OCI-LY3 (cell line): Measurements from ENCODE around the gene ANGEL1.

Experiments
- H2AFZ ChIP-seq: fragments of 200-600, 300-600 bp; shearing (Covaris generic); 2 replicates; pipeline ENCODE4 v1.6.0; 2014; ENCODE audit warnings: antibody characterized with exemption, low read depth, low read length
- H3K27ac ChIP-seq: fragments of 200-600, 300-600 bp; sonication (generic); 2 replicates; pipeline ENCODE4 v1.5.1; 2014; ENCODE audit warnings: mild to moderate bottlenecking, low read length, moderate library complexity, mixed read lengths
- H3K27me3 ChIP-seq: fragments of 200-600, 300-600 bp; sonication (generic); 2 replicates; pipeline ENCODE4 v1.6.1; 2014; ENCODE audit warnings: low read depth, low read length, mixed read lengths
- H3K36me3 ChIP-seq: fragments of 200-600, 300-600 bp; sonication (generic); replicated peaks from 2 replicates; pipeline ENCODE3; 2014; ENCODE audit warnings: low read depth, low read length, mixed read lengths
- H3K4me1 ChIP-seq: fragments of 300-600, 200-600 bp; sonication (generic); 2 replicates; pipeline ENCODE4 v1.6.1; 2014; ENCODE audit warnings: low read length, mixed read lengths
- H3K4me2 ChIP-seq: fragments of 200-600, 300-600 bp; sonication (generic); 2 replicates; pipeline ENCODE4 v1.6.1; 2014; ENCODE audit warnings: low read length, mixed read lengths
- H3K4me3 ChIP-seq: fragments of 300-600, 200-600 bp; sonication (generic); 2 replicates; pipeline ENCODE4 v1.5.1; 2014; ENCODE audit warnings: antibody characterized with exemption, mild to moderate bottlenecking, low read length, moderate library complexity
- H3K79me2 ChIP-seq: fragments of 300-600, 200-600 bp; shearing (Covaris generic); 2 replicates; pipeline ENCODE4 v1.6.1; 2014; ENCODE audit warnings: mild to moderate bottlenecking, low read length, mixed read lengths
- H3K9ac ChIP-seq: fragments of 300-600, 200-600 bp; shearing (Covaris generic); 2 replicates; pipeline ENCODE4 v1.6.0; 2014; ENCODE audit warnings: mild to moderate bottlenecking, low read length, moderate library complexity
- H3K9me3 ChIP-seq: fragments of 200-600, 300-600 bp; shearing (Covaris generic); 2 replicates; pipeline ENCODE4 v1.6.1; 2014; ENCODE audit warnings: low read length, mixed read lengths; ENCODE audit not compliant: insufficient read depth
- H4K20me1 ChIP-seq: fragments of 200-600, 300-600 bp; sonication (generic); 2 replicates; pipeline ENCODE4 v1.6.1; 2016; ENCODE audit warnings: low read length, mixed read lengths; ENCODE audit not compliant: insufficient read depth
- CTCF ChIP-seq: fragments of 200-600, 300-600 bp; sonication (generic); IDR thresholded peaks from 2 replicates; pipeline ENCODE4 v1.5.1; 2014; ENCODE audit warnings: antibody characterized with exemption, low read length, low read depth
- EZH2phosphoT487 ChIP-seq: fragments of 200-600 bp; shearing (Covaris generic); IDR thresholded peaks from 2 replicates; pipeline ENCODE4 v1.6.1; 2018; ENCODE audit warnings: antibody characterized with exemption, mixed run types, low read depth

Gene ANGEL1

GRCh38 chr14:76760331-76761135 lies 52.1 kb downstream of the ANGEL1 start:
- Histone ChIP-seq H3K4me2 (no peak overlapping the region), H3K79me2 (no peaks in the 10 kb centered on the region), H3K9ac (no peak overlapping the region)

GRCh38 chr14:76759589-76759988 lies 53.1 kb downstream of the ANGEL1 start:
- no peak for TF ChIP-seq CTCF
- no peak for TF ChIP-seq EZH2phosphoT487
- Histone ChIP-seq H2AFZ (no peak overlapping the region), H3K4me2 (no peak overlapping the region), H3K27me3 (no peaks in the 10 kb centered on the region), H3K79me2 (no peaks in the 10 kb centered on the region), H3K27ac (no peak overlapping the region), H3K36me3 (no peaks in the 10 kb centered on the region), H3K9ac (no peak overlapping the region), H4K20me1 (no peaks in the 10 kb centered on the region), H3K9me3 (no peaks in the 10 kb centered on the region), H3K4me1 (no peaks in the 10 kb centered on the region), H3K4me3 (no peak overlapping the region)

More at GRCh38 chr14:76760331-76761135, 52.1 kb downstream of the ANGEL1 start:
- Histone ChIP-seq H3K36me3 (no peaks in the 10 kb centered on the region), H3K9me3 (no peaks in the 10 kb centered on the region), H3K27ac (no peak overlapping the region), H3K27me3 (no peaks in the 10 kb centered on the region), H2AFZ (no peak overlapping the region), H3K4me1 (no peaks in the 10 kb centered on the region), H3K4me3 (no peak overlapping the region), H4K20me1 (no peaks in the 10 kb centered on the region)
- TF ChIP-seq CTCF (no peak), EZH2phosphoT487 (no peak)

- no peak overlapping the region for H3K4me2 ChIP-seq
Measured at GRCh38 chr14:76756371-76756750, 56.3 kb downstream of the ANGEL1 start.

More at GRCh38 chr14:76756371-76756750, 56.3 kb downstream of the ANGEL1 start:
- no peak overlapping the region for H3K9ac ChIP-seq
- H3K36me3 ChIP-seq = no peaks in the 10 kb centered on the region
- no peaks in the 10 kb centered on the region for H4K20me1 ChIP-seq
- H3K79me2 ChIP-seq = no peaks in the 10 kb centered on the region
- no peaks in the 10 kb centered on the region for H3K9me3 ChIP-seq
- H3K4me3 ChIP-seq = no peak overlapping the region
- TF ChIP-seq CTCF = no peak
- TF ChIP-seq EZH2phosphoT487 = no peak
- no peaks in the 10 kb centered on the region for H3K4me1 ChIP-seq
- H2AFZ ChIP-seq = no peak overlapping the region
- no peak overlapping the region for H3K27ac ChIP-seq
- no peaks in the 10 kb centered on the region for H3K27me3 ChIP-seq
